DND-41 (cell line): ENCODE data around the gene TMX2.

ENCODE experiments used
- EZH2 ChIP-seq: IDR thresholded peaks from 3 replicates; pipeline ENCODE4 v1.6.1; 2012; ENCODE audit warnings: borderline replicate concordance, low read depth, mild to moderate bottlenecking, moderate library complexity, low read length, inconsistent platforms; ENCODE audit not compliant: severe bottlenecking
- TF ChIP-seq, protein P1 (sequence below): IDR thresholded peaks from 2 replicates; pipeline ENCODE4 v1.5.1; 2012; ENCODE audit warnings: borderline replicate concordance, low read length, moderate library complexity, mild to moderate bottlenecking; ENCODE audit not compliant: poor library complexity, severe bottlenecking; ENCODE audit errors: extremely low read depth

GRCh38 chr11:57668434-57668782 lies 44.0 kb upstream of the TMX2 start:
- TF ChIP-seq, protein P1, sequence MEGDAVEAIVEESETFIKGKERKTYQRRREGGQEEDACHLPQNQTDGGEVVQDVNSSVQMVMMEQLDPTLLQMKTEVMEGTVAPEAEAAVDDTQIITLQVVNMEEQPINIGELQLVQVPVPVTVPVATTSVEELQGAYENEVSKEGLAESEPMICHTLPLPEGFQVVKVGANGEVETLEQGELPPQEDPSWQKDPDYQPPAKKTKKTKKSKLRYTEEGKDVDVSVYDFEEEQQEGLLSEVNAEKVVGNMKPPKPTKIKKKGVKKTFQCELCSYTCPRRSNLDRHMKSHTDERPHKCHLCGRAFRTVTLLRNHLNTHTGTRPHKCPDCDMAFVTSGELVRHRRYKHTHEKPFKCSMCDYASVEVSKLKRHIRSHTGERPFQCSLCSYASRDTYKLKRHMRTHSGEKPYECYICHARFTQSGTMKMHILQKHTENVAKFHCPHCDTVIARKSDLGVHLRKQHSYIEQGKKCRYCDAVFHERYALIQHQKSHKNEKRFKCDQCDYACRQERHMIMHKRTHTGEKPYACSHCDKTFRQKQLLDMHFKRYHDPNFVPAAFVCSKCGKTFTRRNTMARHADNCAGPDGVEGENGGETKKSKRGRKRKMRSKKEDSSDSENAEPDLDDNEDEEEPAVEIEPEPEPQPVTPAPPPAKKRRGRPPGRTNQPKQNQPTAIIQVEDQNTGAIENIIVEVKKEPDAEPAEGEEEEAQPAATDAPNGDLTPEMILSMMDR: no peak
- no peak for TF ChIP-seq EZH2
